Hematopoietic multipotent progenitor cell treated with erythropoietin and hydrocortisone succinate and interleukin-3 and kit ligand, for 17 days (in vitro differentiated cells): Measurements from ENCODE around the gene SPESP1.

Experiments
- DNase-seq: peaks from one replicate; pipeline ENCODE4 v3.0.0-alpha.2; 2015; ENCODE audit warnings: low spot score

The SPESP1 gene

DNA sequence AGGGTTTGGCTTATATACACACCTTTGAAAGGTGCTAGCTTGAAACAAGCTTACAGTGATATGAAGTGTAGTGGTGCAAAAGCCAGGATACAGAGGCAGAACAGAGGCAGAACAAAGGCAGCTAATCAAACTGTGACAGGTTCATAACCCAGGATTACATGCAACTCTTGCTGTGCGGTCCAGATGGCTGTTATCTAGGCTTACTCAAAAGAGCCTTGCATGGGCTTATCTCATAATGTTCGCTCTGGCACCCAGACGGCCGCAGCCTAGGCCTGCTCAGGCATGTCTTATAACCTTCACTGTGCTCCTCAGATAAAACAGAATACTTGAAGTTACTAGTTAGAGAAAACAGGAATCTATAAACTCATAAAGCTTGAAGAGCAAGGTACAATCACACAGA is 61.4 kb downstream of the SPESP1 start:
- peak; percentile 80 for DNase-seq

GRCh38 chr15:68992696-68993095 is 62.4 kb downstream of the SPESP1 start:
- DNase-seq = peak; percentile 10

DNA sequence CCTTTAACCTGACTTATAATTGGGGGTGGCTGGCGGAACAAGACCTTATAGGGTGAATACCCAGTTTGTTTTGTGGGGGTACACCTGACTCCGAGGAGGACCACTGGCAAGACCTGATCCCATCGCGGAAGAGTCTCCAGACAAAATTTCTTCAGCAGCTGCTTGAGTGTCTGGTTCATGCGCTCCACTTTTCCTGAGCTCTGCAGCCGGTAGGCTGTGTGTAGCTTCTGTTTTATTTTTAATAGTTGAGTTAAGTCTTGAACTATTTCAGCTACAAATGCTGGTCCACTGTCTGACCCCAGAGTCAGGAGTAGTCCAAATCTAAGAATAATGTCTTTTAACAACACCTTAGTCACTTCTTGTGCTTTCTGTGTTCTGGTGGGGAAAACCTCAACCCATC is 63.0 kb downstream of the SPESP1 start:
- DNase-seq = no peak

DNA sequence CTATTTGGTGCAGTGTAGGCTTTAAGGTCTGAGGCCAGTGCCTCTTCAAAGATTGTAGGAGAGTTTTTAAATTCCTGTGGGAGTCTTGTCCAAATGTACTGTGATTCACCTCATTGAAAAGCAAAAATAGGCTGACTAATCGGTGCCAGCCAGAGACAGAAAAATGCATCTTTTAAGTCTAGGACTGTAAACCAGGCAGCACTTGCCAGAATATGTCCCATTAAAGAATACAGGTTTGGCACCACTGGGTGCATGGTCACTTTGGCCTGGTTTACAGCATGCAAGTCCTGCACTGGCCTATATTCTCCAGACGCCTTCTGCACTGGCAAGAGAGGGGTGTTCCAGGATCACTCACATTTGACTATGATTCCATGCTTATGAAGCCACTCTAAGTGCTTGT is 63.8 kb downstream of the SPESP1 start:
- no peak for DNase-seq

- DNase-seq = no peak
Measured at GRCh38 chr15:68994981-68995761, 64.8 kb downstream of the SPESP1 start.
